ENCODE results near the gene RNF182. TPM values are rescaled to one million over a fixed set of nuclear protein-coding genes. Genes with fewer than 3 reads are reported as not detected.
"Not testable (repeated sequence)": the region's sequence is repeated elsewhere in the genome, so short reads cannot be mapped to it uniquely, and the experiment has no call there.

RNF182 gene
- total and polyA plus RNA-seq, 2 experiments from 2014 or later, result 1.8 to 2.7 TPM

GRCh38 chr6:13971303-13971702, 46.6 kb downstream of the RNF182 start:
- H3K4me2 ChIP-seq (ENCODE audit: unreplicated experiment), result no peak overlapping the region
- H3K9ac ChIP-seq, result no peak overlapping the region
- H3K4me1 ChIP-seq (ENCODE audit: insufficient read depth), result no peaks in the 10 kb centered on the region
- no peaks in the 10 kb centered on the region for H3F3A ChIP-seq (ENCODE audit: insufficient read depth)
- WGBS, 2 experiments (ENCODE audit: low coverage in 1 of 2, low lambda C conversion rate in 2 of 2, missing lambda C conversion rate in 2 of 2), result 59 to 66% methylated on average over 3 of the region's 3 CpGs
- H3K9me2 ChIP-seq (ENCODE audit: insufficient read depth), result no peaks in the 10 kb centered on the region
- no peaks in the 10 kb centered on the region for H4K20me1 ChIP-seq (ENCODE audit: insufficient read depth)
- no peak overlapping the region for H3K27ac ChIP-seq
- TF ChIP-seq EZH2phosphoT487 (IDR thresholded peaks at IDR 0.05; ENCODE audit: insufficient read depth, low read depth) (no peak), EZH2 (IDR thresholded peaks at IDR 0.05; ENCODE audit: insufficient read depth, poor library complexity, severe bottlenecking) (no peak)
- no peaks in the 10 kb centered on the region for H3K36me3 ChIP-seq (ENCODE audit: low read depth)
- no peaks in the 10 kb centered on the region for H3K79me2 ChIP-seq (ENCODE audit: insufficient read depth)
- H2AFZ ChIP-seq, result no peak overlapping the region
- H3K4me3 ChIP-seq, result no peak overlapping the region
- no peak for DNase-seq
- no peaks in the 10 kb centered on the region for H3K27me3 ChIP-seq (replicated peaks; ENCODE audit: insufficient read depth)
- in situ Hi-C loops (cut with MboI), result no loop called here
- no peaks in the 10 kb centered on the region for H3K9me3 ChIP-seq (ENCODE audit: low read depth)

- 52 to 73% methylated on average over 3 of the region's 3 CpGs for WGBS, 2 experiments (ENCODE audit: low coverage in 1 of 2, low lambda C conversion rate in 2 of 2, missing lambda C conversion rate in 2 of 2)
- DNase-seq; H3F3A ChIP-seq (ENCODE audit: insufficient read depth); H3K36me3 ChIP-seq (ENCODE audit: low read depth); H3K4me3 ChIP-seq; H3K4me1 ChIP-seq (ENCODE audit: insufficient read depth); H3K9me2 ChIP-seq (ENCODE audit: insufficient read depth); H3K27me3 ChIP-seq (replicated peaks; ENCODE audit: insufficient read depth); in situ Hi-C loops (cut with MboI); H4K20me1 ChIP-seq (ENCODE audit: insufficient read depth); H3K27ac ChIP-seq; H2AFZ ChIP-seq; H3K9ac ChIP-seq; H3K79me2 ChIP-seq (ENCODE audit: insufficient read depth); H3K4me2 ChIP-seq (ENCODE audit: unreplicated experiment); H3K9me3 ChIP-seq (ENCODE audit: low read depth): not testable (repeated sequence)
Measured at GRCh38 chr6:13972602-13973001, 47.9 kb downstream of the RNF182 start.

- H3K9ac ChIP-seq; H3K4me1 ChIP-seq (ENCODE audit: insufficient read depth); H3K27me3 ChIP-seq (replicated peaks; ENCODE audit: insufficient read depth); H3K79me2 ChIP-seq (ENCODE audit: insufficient read depth); H3K4me2 ChIP-seq (ENCODE audit: unreplicated experiment); DNase-seq; H3K27ac ChIP-seq; H3K9me2 ChIP-seq (ENCODE audit: insufficient read depth); H3F3A ChIP-seq (ENCODE audit: insufficient read depth); H4K20me1 ChIP-seq (ENCODE audit: insufficient read depth); H3K9me3 ChIP-seq (ENCODE audit: low read depth); H2AFZ ChIP-seq; in situ Hi-C loops (cut with MboI); H3K36me3 ChIP-seq (ENCODE audit: low read depth); H3K4me3 ChIP-seq: not testable (repeated sequence)
- WGBS, 2 experiments (ENCODE audit: low coverage in 1 of 2, low lambda C conversion rate in 2 of 2, missing lambda C conversion rate in 2 of 2), result 58 to 67% methylated on average over 3 of the region's 3 CpGs
Measured at GRCh38 chr6:13973422-13973821, 48.7 kb downstream of the RNF182 start.

- Histone ChIP-seq H4K20me1 (ENCODE audit: insufficient read depth) (no peaks in the 10 kb centered on the region), H3K27ac (no peak overlapping the region), H3K36me3 (ENCODE audit: low read depth) (no peaks in the 10 kb centered on the region), H2AFZ (no peak overlapping the region), H3K9me3 (ENCODE audit: low read depth) (no peaks in the 10 kb centered on the region), H3K79me2 (ENCODE audit: insufficient read depth) (no peaks in the 10 kb centered on the region), H3K4me2 (ENCODE audit: unreplicated experiment) (no peak overlapping the region), H3K27me3 (replicated peaks; ENCODE audit: insufficient read depth) (no peaks in the 10 kb centered on the region), H3K9me2 (ENCODE audit: insufficient read depth) (no peaks in the 10 kb centered on the region), H3F3A (ENCODE audit: insufficient read depth) (no peaks in the 10 kb centered on the region), H3K9ac (no peak overlapping the region), H3K4me3 (no peak overlapping the region), H3K4me1 (ENCODE audit: insufficient read depth) (no peaks in the 10 kb centered on the region)
- TF ChIP-seq EZH2phosphoT487 (IDR thresholded peaks at IDR 0.05; ENCODE audit: insufficient read depth, low read depth), result no peak
- TF ChIP-seq EZH2 (IDR thresholded peaks at IDR 0.05; ENCODE audit: insufficient read depth, poor library complexity, severe bottlenecking), result no peak
- in situ Hi-C loops (cut with MboI), result no loop called here
- DNase-seq, result no peak
- WGBS, 2 experiments (ENCODE audit: low coverage in 1 of 2, low lambda C conversion rate in 2 of 2, missing lambda C conversion rate in 2 of 2), result 88 to 92% methylated on average over 6 of the region's 6 CpGs
Measured at GRCh38 chr6:13978102-13978640, 53.4 kb downstream of the RNF182 start.

GRCh38 chr6:13978787-13979186, 54.0 kb downstream of the RNF182 start:
- WGBS, 2 experiments (ENCODE audit: low coverage in 1 of 2, low lambda C conversion rate in 2 of 2, missing lambda C conversion rate in 2 of 2), result 61 to 65% methylated on average over 2 of the region's 2 CpGs
- Histone ChIP-seq H3K27ac (no peak overlapping the region), H4K20me1 (ENCODE audit: insufficient read depth) (no peaks in the 10 kb centered on the region), H3K36me3 (ENCODE audit: low read depth) (no peaks in the 10 kb centered on the region), H3K9ac (no peak overlapping the region), H3K4me2 (ENCODE audit: unreplicated experiment) (no peak overlapping the region), H3K9me2 (ENCODE audit: insufficient read depth) (no peaks in the 10 kb centered on the region), H3K27me3 (replicated peaks; ENCODE audit: insufficient read depth) (no peaks in the 10 kb centered on the region), H3K4me3 (no peak overlapping the region), H3K79me2 (ENCODE audit: insufficient read depth) (no peaks in the 10 kb centered on the region), H3K9me3 (ENCODE audit: low read depth) (no peaks in the 10 kb centered on the region), H3K4me1 (ENCODE audit: insufficient read depth) (no peaks in the 10 kb centered on the region), H2AFZ (no peak overlapping the region), H3F3A (ENCODE audit: insufficient read depth) (no peaks in the 10 kb centered on the region)
- TF ChIP-seq EZH2phosphoT487 (IDR thresholded peaks at IDR 0.05; ENCODE audit: insufficient read depth, low read depth) (no peak), EZH2 (IDR thresholded peaks at IDR 0.05; ENCODE audit: insufficient read depth, poor library complexity, severe bottlenecking) (no peak)
- in situ Hi-C loops (cut with MboI), result no loop called here
- DNase-seq, result no peak

All from GM23248 (cell line).